Caco-2 (cell line): ENCODE results near the gene GNAO1. TPM values are rescaled to one million over a fixed set of nuclear protein-coding genes. Genes with fewer than 3 reads are reported as not detected.

Experiments
- BruUV-seq: library from RNA; stranded (reverse); fragments of 400-500 nt; replicated peaks from 2 replicates; lab custom pipeline; 2021; lab: Mats Ljungman, UMichigan
- CTCF ChIA-PET: fragments of 300-600 bp; sonication (Branson Sonifier 250); formaldehyde crosslinking; loops from one replicate; lab custom pipeline; 2022; ENCODE audit warnings: antibody characterized with exemption; lab: Charles Lee
- POLR2A ChIA-PET: fragments of 300-600 bp; sonication (Branson Sonifier 250); formaldehyde crosslinking; loops from one replicate; lab custom pipeline; 2022; ENCODE audit warnings: antibody characterized with exemption; lab: Charles Lee
- DNase-seq, 2 experiments: peaks; one replicate each; pipeline versions ENCODE4 v3.0.0 to v3.0.0-alpha.2; 2020 to 2022
- H3K27me3 ChIP-seq: replicated peaks from 2 replicates; pipeline ENCODE4 v1.6.0; 2011; ENCODE audit warnings: low read length; ENCODE audit not compliant: control insufficient read depth, insufficient read depth
- H3K36me3 ChIP-seq: 2 replicates; pipeline ENCODE4 v1.5.1; 2011; ENCODE audit warnings: low read length; ENCODE audit not compliant: control insufficient read depth, insufficient read depth
- H3K4me1 ChIP-seq: fragments of 250-450 bp; sonication (Bioruptor Pico); 2 replicates; pipeline ENCODE4 v1.5.1; 2020; ENCODE audit warnings: mild to moderate bottlenecking
- H3K4me3 ChIP-seq: 2 replicates; pipeline ENCODE4 v1.5.1; 2011; ENCODE audit warnings: low read depth, mild to moderate bottlenecking, control low read depth, low read length
- H3K9me3 ChIP-seq: fragments of 250-450 bp; sonication (Bioruptor Pico); 2 replicates; pipeline ENCODE4 v1.5.1; 2020; ENCODE audit warnings: mild to moderate bottlenecking, moderate library complexity
- H3K27ac Mint-ChIP-seq: one replicate; pipeline ENCODE4 v1.8.0; 2022; ENCODE audit warnings: mixed read lengths; ENCODE audit not compliant: unreplicated experiment
- H3K27me3 Mint-ChIP-seq: one replicate; pipeline ENCODE4 v1.8.0; 2022; ENCODE audit warnings: mixed read lengths; ENCODE audit not compliant: insufficient read depth, unreplicated experiment
- H3K36me3 Mint-ChIP-seq: one replicate; pipeline ENCODE4 v1.8.0; 2022; ENCODE audit warnings: mild to moderate bottlenecking, mixed read lengths; ENCODE audit not compliant: insufficient read depth, unreplicated experiment
- H3K4me1 Mint-ChIP-seq: one replicate; pipeline ENCODE4 v1.8.0; 2022; ENCODE audit warnings: low read depth, mixed read lengths; ENCODE audit not compliant: unreplicated experiment
- H3K4me3 Mint-ChIP-seq: one replicate; pipeline ENCODE4 v1.8.0; 2022; ENCODE audit warnings: mild to moderate bottlenecking, moderate library complexity, mixed read lengths; ENCODE audit not compliant: unreplicated experiment
- H3K9me3 Mint-ChIP-seq: one replicate; pipeline ENCODE4 v1.8.0; 2022; ENCODE audit warnings: mixed read lengths; ENCODE audit not compliant: unreplicated experiment
- CTCF ChIP-seq, 2 experiments: fragments of 200-600 bp in 1 of 2; IDR thresholded peaks; 1 replicate in 1 of 2; 2 replicates in 1 of 2; pipeline versions ENCODE4 v1.5.1 to v1.8.0; 2011 to 2022; ENCODE audit warnings: antibody characterized with exemption in 1 of 2, control low read depth in 1 of 2, inconsistent platforms in 1 of 2, low read depth in 1 of 2, low read length in 1 of 2, mild to moderate bottlenecking in 1 of 2, moderate library complexity in 1 of 2; ENCODE audit not compliant: insufficient read depth in 1 of 2, severe bottlenecking in 1 of 2, unreplicated experiment in 1 of 2
- intact Hi-C: fragments of 100-400 bp; cut with micrococcal nuclease; formaldehyde crosslinking; loops from one replicate; pipeline ENCODE4 v1.10.0; 2022; ENCODE audit not compliant: unreplicated experiment
- total RNA-seq: library from RNA; stranded (reverse); gene quantifications from 2 replicates; pipeline ENCODE4 v1.2.3, GENCODE V29; 2022

GNAO1 gene
- total RNA-seq, 1 experiment from 2014 or later = 3.2 TPM

- no TSS peak for BruUV-seq
- DNase-seq = no peak
- no peaks in the 10 kb centered on the region for H3K27me3 ChIP-seq
- H3K9me3 ChIP-seq = no peaks in the 10 kb centered on the region
- H3K27me3 Mint-ChIP-seq = no peaks in the 10 kb centered on the region
- H3K36me3 ChIP-seq = no peaks in the 10 kb centered on the region
- no peak for TF ChIP-seq CTCF (IDR thresholded peaks at IDR 0.05; ENCODE audit: insufficient read depth in 1 of 2, low read depth in 1 of 2, low read length in 1 of 2, severe bottlenecking in 1 of 2, unreplicated experiment in 1 of 2)
- H3K4me1 ChIP-seq = peaks cover 19% of the 10 kb centered on the region
- H3K4me1 Mint-ChIP-seq = peaks cover 15% of the 10 kb centered on the region
- ChIA-PET POLR2A (no interaction called here), CTCF (interaction anchor here (1.1 to 1.2 kb wide), 2 partner anchors 18 to 56 kb away, joined by 3 read pairs; no protein-coding TSS in a partner anchor)
- intact Hi-C loops = no loop called here
- H3K36me3 Mint-ChIP-seq = no peaks in the 10 kb centered on the region
- H3K9me3 Mint-ChIP-seq = no peaks in the 10 kb centered on the region
- H3K4me3 Mint-ChIP-seq = no peak overlapping the region
- no peak overlapping the region for H3K4me3 ChIP-seq
- no peak overlapping the region for H3K27ac Mint-ChIP-seq
These were observed 108.9 kb downstream of the GNAO1 start for GRCh38 chr16:56300242-56300623.

- Mint-ChIP-seq H3K27ac (peak overlapping the region; percentile 30), H3K9me3 (no peaks in the 10 kb centered on the region), H3K4me1 (peaks cover 18% of the 10 kb centered on the region), H3K36me3 (no peaks in the 10 kb centered on the region), H3K4me3 (no peak overlapping the region), H3K27me3 (no peaks in the 10 kb centered on the region)
- intact Hi-C loops = no loop called here
- H3K27me3 ChIP-seq = no peaks in the 10 kb centered on the region
- CTCF ChIA-PET = interaction anchor here (1.1 to 1.6 kb wide), 4 partner anchors 10 to 358 kb away, joined by 3 to 4 read pairs (median 3); no protein-coding TSS in a partner anchor
- peaks cover 28% of the 10 kb centered on the region for H3K4me1 ChIP-seq
- no peak for TF ChIP-seq CTCF (IDR thresholded peaks at IDR 0.05; ENCODE audit: insufficient read depth in 1 of 2, low read depth in 1 of 2, low read length in 1 of 2, severe bottlenecking in 1 of 2, unreplicated experiment in 1 of 2)
- no peaks in the 10 kb centered on the region for H3K9me3 ChIP-seq
- DNase-seq = peak in 1 of 2 experiments; percentile 48
- BruUV-seq = no TSS peak
- no peaks in the 10 kb centered on the region for H3K36me3 ChIP-seq
- POLR2A ChIA-PET = no interaction called here
- no peak overlapping the region for H3K4me3 ChIP-seq
These were observed 109.9 kb downstream of the GNAO1 start for GRCh38 chr16:56300891-56301850.

GRCh38 chr16:56302506-56302905 lies 111.2 kb downstream of the GNAO1 start:
- no peak for DNase-seq
- TF ChIP-seq CTCF (IDR thresholded peaks at IDR 0.05; ENCODE audit: insufficient read depth in 1 of 2, low read depth in 1 of 2, low read length in 1 of 2, severe bottlenecking in 1 of 2, unreplicated experiment in 1 of 2) = no peak
- no peaks in the 10 kb centered on the region for H3K27me3 Mint-ChIP-seq
- intact Hi-C loops = no loop called here
- no TSS peak for BruUV-seq
- POLR2A ChIA-PET = no interaction called here
- no peak overlapping the region for H3K4me3 Mint-ChIP-seq
- CTCF ChIA-PET = interaction anchor here (1.6 kb wide), 1 partner anchor 9 kb away, joined by 4 read pairs; no protein-coding TSS in a partner anchor
- no peaks in the 10 kb centered on the region for H3K9me3 ChIP-seq
- no peaks in the 10 kb centered on the region for H3K36me3 Mint-ChIP-seq
- H3K9me3 Mint-ChIP-seq = no peaks in the 10 kb centered on the region
- no peak overlapping the region for H3K4me3 ChIP-seq
- no peaks in the 10 kb centered on the region for H3K36me3 ChIP-seq
- H3K4me1 ChIP-seq = peaks cover 38% of the 10 kb centered on the region
- H3K27me3 ChIP-seq = no peaks in the 10 kb centered on the region
- H3K4me1 Mint-ChIP-seq = peaks cover 18% of the 10 kb centered on the region
- peak overlapping the region; percentile 38 for H3K27ac Mint-ChIP-seq
